ENCODE results near the gene CACNB4. TPM values are rescaled to one million over a fixed set of nuclear protein-coding genes. Genes with fewer than 3 reads are reported as not detected.

Gene CACNB4
- total RNA-seq, 2 donors from 2014 or later: 0.33 to 1.3 TPM

GRCh38 chr2:151845884-151846283 lies 253.0 kb downstream of the CACNB4 start:
- H3K4me3 ChIP-seq: no peak overlapping the region
- intact Hi-C loops (cut with DNase I): no loop called here
- no peak for TF ChIP-seq CTCF (IDR thresholded peaks at IDR 0.05)
- no peak for TF ChIP-seq POLR2A (IDR thresholded peaks at IDR 0.05)
- ATAC-seq (no peak), DNase-seq (no peak)
- WGBS, 2 donors: 82 to 85% methylated on average over 2 of the region's 2 CpGs
- H3K27ac ChIP-seq: no peak overlapping the region
- no peaks in the 10 kb centered on the region for H3K27me3 ChIP-seq
- H3K9me3 ChIP-seq: no peaks in the 10 kb centered on the region
- H3K4me1 ChIP-seq: peaks cover 8% of the 10 kb centered on the region
- no peaks in the 10 kb centered on the region for H3K36me3 ChIP-seq (replicated peaks in 1 of 2; ENCODE audit: insufficient read depth in 1 of 2, low read depth in 2 of 2)

GRCh38 chr2:151845481-151845880 lies 253.4 kb downstream of the CACNB4 start:
- WGBS, 2 donors: 83 to 88% methylated on average over 4 of the region's 4 CpGs
- no peak overlapping the region for H3K27ac ChIP-seq
- H3K4me1 ChIP-seq: peaks cover 8% of the 10 kb centered on the region
- intact Hi-C loops (cut with DNase I): no loop called here
- DNase-seq (no peak), ATAC-seq (no peak)
- H3K36me3 ChIP-seq (replicated peaks in 1 of 2; ENCODE audit: insufficient read depth in 1 of 2, low read depth in 2 of 2): no peaks in the 10 kb centered on the region
- no peaks in the 10 kb centered on the region for H3K9me3 ChIP-seq
- no peak for TF ChIP-seq POLR2A (IDR thresholded peaks at IDR 0.05)
- no peak overlapping the region for H3K4me3 ChIP-seq
- no peaks in the 10 kb centered on the region for H3K27me3 ChIP-seq

- 60 to 61% methylated on average over 6 of the region's 6 CpGs for WGBS, 2 donors
- Histone ChIP-seq H3K27me3 (no peaks in the 10 kb centered on the region), H3K9me3 (no peaks in the 10 kb centered on the region), H3K4me1 (peaks cover 3% of the 10 kb centered on the region), H3K27ac (no peak overlapping the region), H3K4me3 (no peak overlapping the region), H3K36me3 (replicated peaks in 1 of 2; ENCODE audit: insufficient read depth in 1 of 2, low read depth in 2 of 2) (no peaks in the 10 kb centered on the region)
- intact Hi-C loops (cut with DNase I): no loop called here
- ATAC-seq (no peak), DNase-seq (no peak)
- TF ChIP-seq POLR2A (IDR thresholded peaks at IDR 0.05) (no peak), CTCF (IDR thresholded peaks at IDR 0.05) (no peak)
These were observed 254.5 kb downstream of the CACNB4 start for GRCh38 chr2:151844211-151844896.

- ATAC-seq: no peak
- Histone ChIP-seq H3K4me3 (no peak overlapping the region), H3K36me3 (replicated peaks in 1 of 2; ENCODE audit: insufficient read depth in 1 of 2, low read depth in 2 of 2) (no peaks in the 10 kb centered on the region), H3K27ac (no peak overlapping the region), H3K27me3 (no peaks in the 10 kb centered on the region), H3K9me3 (no peaks in the 10 kb centered on the region), H3K4me1 (no peaks in the 10 kb centered on the region)
- DNase-seq: no peak
- WGBS, 2 donors: 81 to 100% methylated on average over 1 of the region's 1 CpG
- TF ChIP-seq POLR2A (IDR thresholded peaks at IDR 0.05) (no peak), CTCF (IDR thresholded peaks at IDR 0.05) (no peak)
- intact Hi-C loops (cut with DNase I): no loop called here
These were observed 255.2 kb downstream of the CACNB4 start for GRCh38 chr2:151843691-151844061.

- Histone ChIP-seq H3K4me1 (no peaks in the 10 kb centered on the region), H3K4me3 (no peak overlapping the region), H3K27me3 (no peaks in the 10 kb centered on the region), H3K27ac (no peak overlapping the region), H3K9me3 (no peaks in the 10 kb centered on the region), H3K36me3 (replicated peaks in 1 of 2; ENCODE audit: insufficient read depth in 1 of 2, low read depth in 2 of 2) (no peaks in the 10 kb centered on the region)
- no peak for DNase-seq
- no peak for TF ChIP-seq CTCF (IDR thresholded peaks at IDR 0.05)
- no peak for TF ChIP-seq POLR2A (IDR thresholded peaks at IDR 0.05)
- 74 to 75% methylated on average over 8 of the region's 8 CpGs for WGBS, 2 donors
- no peak for ATAC-seq
- intact Hi-C loops (cut with DNase I): no loop called here
These were observed 255.8 kb downstream of the CACNB4 start for GRCh38 chr2:151842830-151843690.
